Measurements from ENCODE around the gene PCDH19. TPM values are rescaled to one million over a fixed set of nuclear protein-coding genes. Genes with fewer than 3 reads are reported as not detected.

PCDH19 gene
- total RNA-seq, 4 donors from 2014 or later: 0.37 to 1.4 (median 0.60) TPM

DNA sequence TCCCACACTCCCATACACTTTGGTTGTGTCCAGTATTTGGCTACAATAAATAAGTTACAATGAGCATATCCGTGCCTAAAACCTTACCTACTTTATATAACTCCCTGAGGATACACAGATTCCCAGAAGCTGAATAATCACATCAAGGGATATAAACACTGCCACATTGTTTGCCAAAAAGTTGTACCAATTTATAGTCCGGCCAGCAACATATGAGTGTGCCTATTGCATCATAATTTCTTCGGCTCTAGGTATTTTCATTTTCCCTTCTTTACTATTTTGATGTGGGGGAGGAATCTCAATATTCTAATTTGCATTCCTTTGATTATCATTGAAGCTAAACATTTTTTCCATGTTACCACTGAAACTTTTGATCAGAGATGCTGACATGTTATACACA lies 146.4 kb downstream of the PCDH19 start:
- 45 to 50% methylated on average over 3 of the region's 3 CpGs for WGBS, 2 donors (ENCODE audit: low coverage in 1 of 2)
- no peak overlapping the region for H3K27ac ChIP-seq
- DNase-seq: no peak
- no peak overlapping the region for H3K4me3 ChIP-seq
- TF ChIP-seq EP300 (IDR thresholded peaks at IDR 0.05; ENCODE audit: low read depth) (no peak), POLR2AphosphoS5 (IDR thresholded peaks at IDR 0.05) (peak in 1 of 3 donors; percentile 25), POLR2A (IDR thresholded peaks at IDR 0.05) (no peak)
- TF ChIP-seq, protein P1, sequence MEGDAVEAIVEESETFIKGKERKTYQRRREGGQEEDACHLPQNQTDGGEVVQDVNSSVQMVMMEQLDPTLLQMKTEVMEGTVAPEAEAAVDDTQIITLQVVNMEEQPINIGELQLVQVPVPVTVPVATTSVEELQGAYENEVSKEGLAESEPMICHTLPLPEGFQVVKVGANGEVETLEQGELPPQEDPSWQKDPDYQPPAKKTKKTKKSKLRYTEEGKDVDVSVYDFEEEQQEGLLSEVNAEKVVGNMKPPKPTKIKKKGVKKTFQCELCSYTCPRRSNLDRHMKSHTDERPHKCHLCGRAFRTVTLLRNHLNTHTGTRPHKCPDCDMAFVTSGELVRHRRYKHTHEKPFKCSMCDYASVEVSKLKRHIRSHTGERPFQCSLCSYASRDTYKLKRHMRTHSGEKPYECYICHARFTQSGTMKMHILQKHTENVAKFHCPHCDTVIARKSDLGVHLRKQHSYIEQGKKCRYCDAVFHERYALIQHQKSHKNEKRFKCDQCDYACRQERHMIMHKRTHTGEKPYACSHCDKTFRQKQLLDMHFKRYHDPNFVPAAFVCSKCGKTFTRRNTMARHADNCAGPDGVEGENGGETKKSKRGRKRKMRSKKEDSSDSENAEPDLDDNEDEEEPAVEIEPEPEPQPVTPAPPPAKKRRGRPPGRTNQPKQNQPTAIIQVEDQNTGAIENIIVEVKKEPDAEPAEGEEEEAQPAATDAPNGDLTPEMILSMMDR (IDR thresholded peaks at IDR 0.05): no peak
- H3K27me3 ChIP-seq: no peaks in the 10 kb centered on the region
- intact Hi-C loops (cut with DNase I; ENCODE audit: low total_unique reads): no loop called here
- in situ Hi-C loops (cut with MboI; ENCODE audit: low pct_ligation_motif_present in 1 of 4, low pct_unique_long_range_greater_than_20kb in 1 of 4, low sequenced_read_pairs in 3 of 4): no loop called here
- no peaks in the 10 kb centered on the region for H3K36me3 ChIP-seq
- H3K9me3 ChIP-seq: no peaks in the 10 kb centered on the region
- no peaks in the 10 kb centered on the region for H3K4me1 ChIP-seq

DNA sequence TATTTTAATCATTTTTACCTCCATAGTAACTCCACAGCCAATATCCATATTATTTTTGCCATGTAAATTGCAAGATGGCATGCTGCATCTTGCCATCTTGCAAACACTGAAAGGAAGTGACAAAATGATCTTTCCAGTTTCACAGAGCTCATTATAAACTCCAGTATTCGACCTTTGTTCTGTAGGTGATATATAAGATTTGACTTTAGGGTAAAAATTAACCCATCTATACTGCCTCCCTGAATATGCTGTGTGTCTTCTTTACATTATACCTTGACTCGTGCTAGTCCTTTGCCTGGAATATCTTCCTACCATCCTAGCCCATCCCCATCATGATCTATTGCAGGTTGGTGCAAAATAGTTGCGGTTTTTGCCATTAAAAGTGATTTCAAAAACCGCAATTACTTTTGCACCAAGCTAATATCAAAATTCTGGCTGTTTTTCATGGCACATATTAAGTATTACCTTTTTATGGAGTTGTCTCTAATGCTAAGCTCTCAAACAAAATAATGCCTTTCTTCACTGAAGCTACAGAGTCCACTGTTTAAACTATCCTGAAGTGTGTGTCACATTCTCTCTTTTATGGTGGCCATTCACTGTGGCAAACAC lies 161.1 kb downstream of the PCDH19 start:
- no peaks in the 10 kb centered on the region for H3K9me3 ChIP-seq
- TF ChIP-seq POLR2AphosphoS5 (IDR thresholded peaks at IDR 0.05): no peak
- TF ChIP-seq POLR2A (IDR thresholded peaks at IDR 0.05): no peak
- TF ChIP-seq EP300 (IDR thresholded peaks at IDR 0.05; ENCODE audit: low read depth): no peak
- TF ChIP-seq, protein P1 (IDR thresholded peaks at IDR 0.05): no peak
- no peaks in the 10 kb centered on the region for H3K4me1 ChIP-seq
- in situ Hi-C loops (cut with MboI; ENCODE audit: low pct_ligation_motif_present in 1 of 4, low pct_unique_long_range_greater_than_20kb in 1 of 4, low sequenced_read_pairs in 3 of 4): no loop called here
- no peak overlapping the region for H3K27ac ChIP-seq
- H3K4me3 ChIP-seq: no peak overlapping the region
- H3K36me3 ChIP-seq: no peaks in the 10 kb centered on the region
- WGBS, 2 donors (ENCODE audit: low coverage in 1 of 2): 36% methylated on average over 4 of the region's 4 CpGs; no CpG with 5 or more reads in 1 of the 2 donors
- no peak for DNase-seq
- intact Hi-C loops (cut with DNase I; ENCODE audit: low total_unique reads): no loop called here
- H3K27me3 ChIP-seq: no peaks in the 10 kb centered on the region

DNA sequence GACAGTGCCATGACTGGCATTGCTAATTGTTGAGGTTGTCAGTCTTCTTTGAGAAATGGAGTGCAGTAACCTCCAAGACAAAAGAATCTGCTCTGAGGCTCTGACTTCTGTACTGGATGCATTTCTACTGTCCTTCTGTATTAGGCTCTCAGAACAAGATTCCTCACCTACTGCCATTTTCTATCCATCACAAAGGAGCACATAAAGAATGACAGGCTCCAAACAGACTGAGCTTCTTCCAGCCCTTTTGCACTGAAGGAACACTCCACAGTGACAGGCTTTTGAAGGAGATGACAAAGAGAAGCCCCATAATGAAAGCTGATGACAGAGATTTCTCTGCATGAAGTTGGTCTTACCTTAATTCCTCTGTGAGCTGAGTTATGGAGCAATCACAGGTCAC lies 162.2 kb downstream of the PCDH19 start:
- no peaks in the 10 kb centered on the region for H3K36me3 ChIP-seq
- H3K27ac ChIP-seq: no peak overlapping the region
- H3K9me3 ChIP-seq: no peaks in the 10 kb centered on the region
- H3K4me1 ChIP-seq: no peaks in the 10 kb centered on the region
- no peak overlapping the region for H3K4me3 ChIP-seq
- TF ChIP-seq POLR2AphosphoS5 (IDR thresholded peaks at IDR 0.05): no peak
- TF ChIP-seq EP300 (IDR thresholded peaks at IDR 0.05; ENCODE audit: low read depth): no peak
- TF ChIP-seq, protein P1 (IDR thresholded peaks at IDR 0.05): no peak
- no peak for TF ChIP-seq POLR2A (IDR thresholded peaks at IDR 0.05)
- in situ Hi-C loops (cut with MboI; ENCODE audit: low pct_ligation_motif_present in 1 of 4, low pct_unique_long_range_greater_than_20kb in 1 of 4, low sequenced_read_pairs in 3 of 4): no loop called here
- no peak for DNase-seq
- intact Hi-C loops (cut with DNase I; ENCODE audit: low total_unique reads): no loop called here
- no peaks in the 10 kb centered on the region for H3K27me3 ChIP-seq

DNA sequence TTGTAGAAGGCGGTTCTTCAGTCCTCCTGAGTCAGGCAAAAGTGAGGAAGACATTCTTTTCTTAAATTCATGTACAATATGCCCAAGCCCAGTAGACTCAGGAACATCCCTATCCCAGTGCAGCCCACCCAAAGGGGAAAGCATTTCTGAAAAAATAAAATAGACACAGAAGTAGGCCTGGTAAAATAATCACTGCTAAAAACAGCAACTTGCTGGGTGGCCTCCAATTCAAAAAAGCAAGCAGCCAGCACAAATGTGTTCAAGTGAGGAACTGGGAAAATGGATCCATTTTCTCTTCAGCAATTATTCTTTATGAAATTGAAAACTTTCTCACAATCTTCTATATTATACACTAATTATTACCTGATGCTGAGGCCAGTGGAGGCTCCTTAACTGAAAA lies 165.4 kb downstream of the PCDH19 start:
- no peak overlapping the region for H3K4me3 ChIP-seq
- H3K9me3 ChIP-seq: no peaks in the 10 kb centered on the region
- H3K36me3 ChIP-seq: no peaks in the 10 kb centered on the region
- in situ Hi-C loops (cut with MboI; ENCODE audit: low pct_ligation_motif_present in 1 of 4, low pct_unique_long_range_greater_than_20kb in 1 of 4, low sequenced_read_pairs in 3 of 4): no loop called here
- TF ChIP-seq, protein P1 (IDR thresholded peaks at IDR 0.05): no peak
- TF ChIP-seq POLR2A (IDR thresholded peaks at IDR 0.05) (no peak), POLR2AphosphoS5 (IDR thresholded peaks at IDR 0.05) (no peak), EP300 (IDR thresholded peaks at IDR 0.05; ENCODE audit: low read depth) (no peak)
- H3K4me1 ChIP-seq: no peaks in the 10 kb centered on the region
- H3K27ac ChIP-seq: no peak overlapping the region
- no peak for DNase-seq
- intact Hi-C loops (cut with DNase I; ENCODE audit: low total_unique reads): no loop called here
- WGBS, 2 donors (ENCODE audit: low coverage in 1 of 2): 75 to 100% methylated on average over 1 of the region's 1 CpG
- H3K27me3 ChIP-seq: no peaks in the 10 kb centered on the region

Other genes with a start within 250 kb of the PCDH19 start
- gene TNMD, start 174.7 kb upstream of the PCDH19 start, total RNA-seq: 1 to 10 TPM in 1 of 4 donors, under 1 TPM in 1, not detected in 2; 0.68 to 1.1 TPM
- gene TSPAN6, start 226.5 kb upstream of the PCDH19 start, total RNA-seq: 100 to 1,000 TPM in 2 of 4 donors, 10 to 100 TPM in 2; 16.7 to 114 (median 70.3) TPM
- gene SRPX2, start 233.9 kb upstream of the PCDH19 start, total RNA-seq: 10 to 100 TPM in 2 of 4 donors, 1 to 10 TPM in 2; 9.3 to 72.2 (median 13.1) TPM